Stimulated activated CD4-positive, alpha-beta T cell treated with anti-CD3 and anti-CD28 coated beads, Interleukin-4, amount 100 ng/mL, for 24 hours (primary cell): Measurements from ENCODE around the gene FSIP1.

Experiments used
- DNase-seq: peaks from one replicate; pipeline ENCODE4 v3.0.0-alpha.2; 2020

FSIP1 gene

DNA sequence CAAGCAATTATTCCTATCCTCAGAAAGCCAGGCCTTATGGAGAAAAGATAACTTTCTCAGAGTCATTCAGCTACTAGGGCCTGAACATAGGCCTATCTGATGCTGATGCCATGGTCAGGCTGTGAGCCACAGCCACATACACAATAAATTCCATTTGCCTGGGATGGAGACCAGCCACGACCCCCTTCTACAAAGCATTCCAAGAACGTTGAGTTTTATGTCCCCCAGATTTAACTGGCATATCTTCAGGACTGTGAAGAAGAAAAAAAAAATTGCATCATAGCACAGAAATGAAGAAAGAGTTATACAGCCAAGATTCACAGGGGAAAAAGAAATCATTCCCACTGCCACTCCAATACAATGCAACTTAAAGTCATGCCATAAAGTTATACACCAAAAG lies 101.8 kb downstream of the FSIP1 start:
- DNase-seq: no peak

- no peak for DNase-seq
Measured at GRCh38 chr15:39672666-39673065, 110.0 kb downstream of the FSIP1 start.

DNA sequence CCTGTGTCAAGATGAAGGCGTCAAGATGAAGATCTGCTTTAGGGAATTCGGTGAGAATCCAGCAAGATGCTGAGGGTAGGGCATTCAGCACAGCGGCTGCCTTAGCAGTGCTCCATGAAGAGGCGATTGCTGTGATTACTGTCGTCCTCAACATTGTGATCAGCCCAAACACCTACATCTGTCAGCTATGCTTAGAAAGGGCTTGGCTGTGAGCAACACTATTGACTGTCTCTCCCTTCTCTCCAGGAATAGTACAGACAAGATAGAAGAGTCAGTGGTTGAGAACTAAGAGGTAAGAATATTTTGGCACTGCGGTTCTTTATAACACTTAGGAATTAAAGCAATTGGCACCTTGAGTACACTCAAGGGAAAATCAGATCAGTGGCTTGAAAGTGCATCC lies 110.5 kb downstream of the FSIP1 start:
- DNase-seq: no peak

- DNase-seq: no peak
Measured at GRCh38 chr15:39670687-39671086, 112.0 kb downstream of the FSIP1 start.

DNA sequence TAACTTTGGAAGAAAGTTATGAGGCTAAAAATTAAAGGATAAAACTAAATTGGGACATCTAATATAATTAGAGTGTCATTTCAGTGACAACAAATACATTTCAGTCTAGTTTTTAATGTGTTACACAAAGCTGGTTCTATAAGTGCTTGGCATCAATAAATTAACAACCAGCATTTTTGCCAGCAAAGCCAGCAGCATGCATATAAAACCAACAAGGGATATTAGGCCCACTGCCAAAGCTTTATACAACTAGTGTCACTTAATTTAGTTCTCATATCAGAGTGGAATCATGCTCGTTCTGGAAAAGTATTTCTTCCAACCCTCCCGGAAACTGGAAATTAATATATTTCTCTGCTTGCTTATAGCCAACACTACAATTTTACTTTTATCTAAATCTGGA lies 113.0 kb downstream of the FSIP1 start:
- no peak for DNase-seq

DNA sequence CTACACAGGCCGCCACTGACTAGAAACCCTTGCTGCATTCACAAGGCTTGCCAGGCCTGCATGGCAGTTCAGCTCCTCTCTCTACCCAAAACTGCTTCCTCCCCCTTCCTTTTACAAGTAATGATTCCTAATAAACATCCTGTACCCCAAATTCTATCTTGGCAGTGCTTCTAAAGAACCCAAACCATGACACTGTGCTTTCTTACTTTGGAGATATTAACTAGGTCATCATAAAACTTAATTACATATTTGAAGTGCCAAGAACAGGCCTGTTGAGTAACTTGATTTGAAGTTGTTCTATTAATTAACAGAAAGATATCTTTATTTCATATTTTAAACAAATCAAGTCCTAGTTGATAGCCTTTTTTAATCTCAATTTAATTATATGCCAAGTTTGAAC lies 113.4 kb downstream of the FSIP1 start:
- DNase-seq: no peak

DNA sequence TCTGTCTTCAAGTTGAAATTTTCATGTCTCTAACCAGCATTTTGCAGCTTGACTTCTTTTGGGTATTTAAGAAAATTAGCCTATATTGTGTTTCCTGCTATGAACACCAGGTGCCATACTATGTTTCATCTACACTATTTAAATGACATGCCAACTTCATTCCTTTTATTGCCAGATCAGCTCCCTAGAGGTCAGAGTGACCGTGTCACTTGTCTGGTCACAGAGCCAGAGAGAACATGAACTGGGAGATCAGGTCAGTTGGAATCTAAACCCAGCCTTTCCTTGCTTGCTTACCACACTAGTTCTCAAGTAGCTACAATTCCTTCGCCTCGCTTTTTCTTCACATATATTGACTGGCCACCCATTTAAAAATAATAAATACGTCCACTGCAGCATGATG lies 114.2 kb downstream of the FSIP1 start:
- no peak for DNase-seq

- no peak for DNase-seq
Measured at GRCh38 chr15:39667382-39668127, 115.1 kb downstream of the FSIP1 start.

DNA sequence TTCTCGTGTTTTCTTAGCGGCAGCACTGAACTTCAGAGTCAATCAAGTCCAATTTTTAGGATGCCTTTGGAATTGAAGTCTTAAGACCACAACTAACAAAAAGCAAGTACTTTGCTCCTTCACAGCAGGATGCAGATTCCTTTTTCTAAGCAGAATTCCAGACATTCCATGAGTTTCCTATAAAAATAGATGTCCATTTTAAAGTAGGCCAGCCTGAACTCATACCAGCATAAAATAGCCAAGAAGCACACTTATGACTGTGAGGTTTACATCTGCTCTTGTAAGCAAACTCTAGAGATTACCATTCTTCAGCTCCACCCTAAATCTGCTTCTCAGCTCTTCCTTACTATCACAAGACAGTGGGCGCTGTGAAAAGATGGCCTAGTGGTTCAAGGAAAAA lies 116.0 kb downstream of the FSIP1 start:
- no peak for DNase-seq

- no peak for DNase-seq
Measured at GRCh38 chr15:39665629-39666250, 116.9 kb downstream of the FSIP1 start.

DNA sequence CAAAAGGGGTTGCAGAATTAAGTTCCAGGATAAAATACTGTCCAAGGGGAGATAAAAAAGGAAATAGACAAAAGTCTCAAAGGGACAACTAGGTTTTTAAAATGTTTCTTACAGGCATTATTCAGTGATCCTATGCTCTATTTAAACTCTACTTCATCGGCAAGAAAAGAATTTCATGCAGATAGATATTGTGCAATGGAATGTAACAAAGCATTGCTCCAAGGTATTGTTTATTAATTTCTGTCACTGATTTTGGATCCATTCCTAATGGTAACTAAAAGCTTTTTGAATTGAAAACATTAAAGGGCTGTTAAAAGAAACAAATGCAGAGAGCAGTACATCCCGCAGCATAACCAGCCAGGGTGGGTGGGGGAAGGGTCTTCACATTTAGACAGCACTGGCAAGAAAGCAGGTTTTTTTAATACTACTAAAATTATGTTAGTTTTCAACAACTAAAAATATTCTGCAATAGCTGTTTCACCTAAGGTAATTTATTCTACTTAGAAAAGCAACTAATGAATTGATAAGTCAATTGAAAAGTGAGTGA lies 118.9 kb downstream of the FSIP1 start:
- DNase-seq: no peak

DNA sequence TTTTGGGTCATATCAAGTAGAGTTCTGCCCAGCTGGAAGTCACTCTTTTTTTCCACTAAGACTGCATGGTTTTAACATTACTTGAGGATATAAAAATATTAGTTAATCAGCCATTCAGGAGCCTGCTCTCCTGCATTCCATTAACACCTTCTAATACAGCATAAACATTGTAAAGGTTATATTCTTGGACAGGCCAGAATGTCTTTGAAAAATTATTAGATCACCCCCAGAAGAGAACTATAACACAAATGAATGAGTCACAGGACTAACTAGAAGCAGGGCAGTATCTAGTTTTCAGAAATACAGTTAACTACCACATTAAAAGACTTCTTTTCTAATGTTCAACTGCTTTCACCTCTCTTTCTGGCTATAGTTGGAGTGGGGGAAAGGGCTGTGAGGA lies 120.9 kb downstream of the FSIP1 start:
- DNase-seq: no peak

DNA sequence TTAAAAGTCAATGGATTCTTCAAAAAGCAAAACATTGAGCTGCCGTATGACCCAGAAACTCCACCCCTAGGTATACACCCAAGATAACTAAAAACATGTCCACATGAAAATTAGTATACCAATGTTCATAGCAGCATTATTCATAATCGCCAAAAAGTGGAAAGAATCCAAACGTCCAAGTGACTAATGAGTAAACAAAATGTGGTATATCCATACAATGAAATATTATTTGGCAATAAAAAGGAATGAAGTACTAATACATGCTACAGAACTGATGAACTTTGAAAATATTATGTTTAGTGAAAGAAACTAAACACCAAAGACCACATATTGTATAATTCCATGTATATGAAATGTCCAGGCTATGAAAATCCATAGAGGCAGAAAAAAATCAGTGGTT lies 123.9 kb downstream of the FSIP1 start:
- DNase-seq: no peak

GRCh38 chr15:39657668-39658067 lies 125.0 kb downstream of the FSIP1 start:
- DNase-seq: no peak

GRCh38 chr15:39657181-39657580 lies 125.5 kb downstream of the FSIP1 start:
- no peak for DNase-seq

GRCh38 chr15:39654304-39654703 lies 128.3 kb downstream of the FSIP1 start:
- DNase-seq: no peak

- no peak for DNase-seq
Measured at GRCh38 chr15:39651881-39652280, 130.8 kb downstream of the FSIP1 start.

DNA sequence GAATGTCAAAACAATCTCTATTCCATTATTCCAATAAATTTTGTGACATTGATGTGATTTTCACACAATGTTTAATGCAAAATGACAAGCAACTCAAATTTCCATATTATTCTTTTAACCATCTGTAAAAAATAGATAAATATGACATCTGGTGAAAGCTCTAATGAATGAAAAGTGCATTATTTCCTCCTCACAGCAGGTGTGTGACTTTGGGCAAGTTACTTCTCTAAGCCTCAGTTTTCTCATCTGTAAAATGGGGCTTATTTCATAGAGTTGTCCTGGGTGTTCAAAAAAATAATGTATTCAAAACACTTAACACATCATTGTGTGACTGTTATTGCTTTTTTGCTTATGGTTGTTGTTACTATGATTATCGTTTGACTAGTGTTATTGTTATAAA lies 131.3 kb downstream of the FSIP1 start:
- no peak for DNase-seq

DNA sequence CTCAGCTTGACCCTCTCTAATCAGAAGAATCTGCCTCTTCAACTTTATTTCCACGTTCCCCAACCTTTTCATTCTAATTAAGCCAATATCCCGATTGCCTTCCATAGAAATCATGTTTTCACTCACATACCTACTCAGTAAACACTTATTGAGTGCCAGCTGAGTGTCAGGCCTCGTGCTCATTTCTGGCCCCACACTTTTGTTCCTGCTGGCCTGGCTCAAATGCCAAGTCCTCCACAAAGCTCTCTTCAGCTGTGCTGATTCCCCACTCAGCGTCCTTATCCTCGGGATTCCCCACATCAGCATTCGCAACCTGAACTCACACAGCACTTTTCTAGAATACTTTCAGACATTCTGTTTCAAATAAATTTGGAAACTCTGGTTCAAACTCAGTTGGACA lies 132.9 kb downstream of the FSIP1 start:
- DNase-seq: no peak

DNA sequence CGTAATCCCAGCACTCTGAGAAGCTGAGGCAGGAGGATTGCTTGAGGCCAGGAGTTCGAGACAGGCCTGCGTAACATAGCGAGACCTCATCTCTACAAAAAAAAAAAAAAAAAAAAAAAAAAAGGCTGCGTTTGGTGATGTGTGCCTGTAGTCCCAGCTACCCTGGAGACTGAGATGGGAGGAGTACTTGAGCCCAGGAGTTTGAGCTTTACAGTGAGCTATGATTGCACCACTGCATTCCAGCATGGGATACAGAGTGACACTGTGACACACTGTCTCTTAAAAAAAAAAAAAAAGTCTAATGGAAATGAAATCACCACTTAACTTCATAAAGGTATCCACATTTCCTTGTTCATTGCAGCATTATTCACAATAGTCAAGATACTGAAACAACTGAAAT lies 136.2 kb downstream of the FSIP1 start:
- no peak for DNase-seq

DNA sequence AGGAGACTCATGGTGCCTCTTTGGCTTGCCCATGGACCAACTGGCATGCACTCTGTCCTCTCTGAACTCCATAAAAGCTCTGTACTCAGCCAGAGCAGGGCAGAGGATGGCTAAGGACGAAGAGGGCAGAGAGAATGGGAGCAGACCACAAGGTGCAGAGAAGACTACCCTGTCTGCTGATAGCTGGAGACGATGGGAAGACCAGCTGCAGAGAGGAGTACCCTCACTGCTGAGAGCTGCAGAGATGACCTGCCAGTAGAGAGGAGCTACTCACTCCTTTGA lies 136.7 kb downstream of the FSIP1 start:
- no peak for DNase-seq

DNA sequence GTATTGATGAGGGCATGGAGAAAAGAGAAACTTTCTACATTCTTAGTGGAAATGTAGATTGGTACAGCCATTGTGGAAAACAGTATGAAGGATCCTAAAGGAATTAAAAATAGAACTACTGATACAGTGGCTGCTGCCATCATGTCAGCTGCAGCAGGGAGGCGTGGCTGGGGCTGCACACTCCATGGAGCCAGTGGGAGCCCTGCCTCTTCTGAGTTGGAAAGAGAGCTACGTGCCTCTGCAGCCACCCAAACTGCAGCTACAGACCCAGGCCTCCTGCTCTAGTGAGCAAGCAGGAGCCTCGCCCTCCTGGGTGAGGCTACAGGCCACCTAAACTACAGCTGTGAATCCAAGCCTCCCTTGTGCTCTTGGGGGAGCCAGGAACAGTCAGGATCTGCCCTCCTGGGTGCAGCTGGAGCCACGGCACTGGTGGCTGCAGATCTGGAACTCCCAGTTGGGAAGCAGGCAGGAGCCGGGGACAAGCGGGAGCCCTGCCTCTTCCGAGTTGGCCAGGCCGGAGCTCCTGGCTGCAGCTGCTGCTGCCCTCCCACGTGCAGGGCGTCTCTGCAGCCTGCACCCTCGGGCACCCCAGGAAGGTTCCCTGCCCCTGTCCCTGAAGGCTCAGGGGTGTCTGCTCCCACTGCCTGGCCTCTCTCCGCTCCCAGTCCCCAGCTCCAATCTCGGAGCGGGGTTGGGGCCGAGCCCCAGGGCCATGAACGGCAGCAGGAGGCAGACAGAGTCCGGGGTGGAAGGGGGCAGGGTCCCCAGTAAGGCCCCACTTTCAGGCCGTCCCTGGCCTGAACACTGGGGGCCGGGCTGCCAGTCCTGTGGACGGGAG lies 137.3 kb downstream of the FSIP1 start:
- DNase-seq: no peak

GRCh38 chr15:39644136-39644535 lies 138.5 kb downstream of the FSIP1 start:
- DNase-seq: no peak

- DNase-seq: no peak
Measured at GRCh38 chr15:39643727-39644126, 138.9 kb downstream of the FSIP1 start.
